Measurements from ENCODE around the gene CLCNKB.

DNA sequence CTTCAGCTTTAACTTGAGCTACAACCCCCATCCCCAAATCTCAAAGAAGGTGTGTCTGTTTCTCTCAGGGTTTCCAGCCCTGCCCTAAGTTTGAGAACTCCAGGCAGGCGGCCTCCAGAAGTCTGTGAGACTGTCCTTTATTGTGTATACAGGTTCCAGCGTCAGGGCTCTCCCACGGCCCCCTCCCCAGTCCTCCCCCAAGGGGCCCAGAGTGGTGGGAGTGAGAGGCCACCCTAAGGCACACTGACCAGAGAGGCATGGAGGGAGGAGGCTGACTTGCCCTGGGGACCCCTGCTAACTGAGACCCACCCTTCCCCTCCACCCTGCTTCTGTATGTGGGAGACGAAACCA lies 29.7 kb upstream of the CLCNKB start:
- no peak for TF ChIP-seq ZFX (IDR thresholded peaks at IDR 0.05; ENCODE audit: borderline replicate concordance)
- TF ChIP-seq, protein P1, sequence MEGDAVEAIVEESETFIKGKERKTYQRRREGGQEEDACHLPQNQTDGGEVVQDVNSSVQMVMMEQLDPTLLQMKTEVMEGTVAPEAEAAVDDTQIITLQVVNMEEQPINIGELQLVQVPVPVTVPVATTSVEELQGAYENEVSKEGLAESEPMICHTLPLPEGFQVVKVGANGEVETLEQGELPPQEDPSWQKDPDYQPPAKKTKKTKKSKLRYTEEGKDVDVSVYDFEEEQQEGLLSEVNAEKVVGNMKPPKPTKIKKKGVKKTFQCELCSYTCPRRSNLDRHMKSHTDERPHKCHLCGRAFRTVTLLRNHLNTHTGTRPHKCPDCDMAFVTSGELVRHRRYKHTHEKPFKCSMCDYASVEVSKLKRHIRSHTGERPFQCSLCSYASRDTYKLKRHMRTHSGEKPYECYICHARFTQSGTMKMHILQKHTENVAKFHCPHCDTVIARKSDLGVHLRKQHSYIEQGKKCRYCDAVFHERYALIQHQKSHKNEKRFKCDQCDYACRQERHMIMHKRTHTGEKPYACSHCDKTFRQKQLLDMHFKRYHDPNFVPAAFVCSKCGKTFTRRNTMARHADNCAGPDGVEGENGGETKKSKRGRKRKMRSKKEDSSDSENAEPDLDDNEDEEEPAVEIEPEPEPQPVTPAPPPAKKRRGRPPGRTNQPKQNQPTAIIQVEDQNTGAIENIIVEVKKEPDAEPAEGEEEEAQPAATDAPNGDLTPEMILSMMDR (IDR thresholded peaks at IDR 0.05) = no peak
